Hepatocyte (in vitro differentiated cells): Measurements from ENCODE around the gene PRKCZ. TPM values are rescaled to one million over a fixed set of nuclear protein-coding genes. Genes with fewer than 3 reads are reported as not detected.

Source experiments
- DNase-seq: peaks from one replicate; pipeline ENCODE4 v3.0.0-alpha.2; 2016; ENCODE audit warnings: low spot score
- H2AFZ ChIP-seq: fragments of 200-600 bp; sonication (generic); 2 replicates; pipeline ENCODE4 v1.6.0; 2016; ENCODE audit warnings: antibody characterized with exemption, mild to moderate bottlenecking
- H3K27ac ChIP-seq: fragments of 200-600 bp; sonication (generic); 2 replicates; pipeline ENCODE4 v1.5.1; 2016; ENCODE audit warnings: mild to moderate bottlenecking
- H3K27me3 ChIP-seq: fragments of 200-600 bp; sonication (generic); 2 replicates; pipeline ENCODE4 v1.6.1; 2016
- H3K36me3 ChIP-seq: fragments of 200-600 bp; sonication (generic); replicated peaks from 2 replicates; pipeline ENCODE4 v1.5.1; 2016; ENCODE audit warnings: low read depth; ENCODE audit not compliant: insufficient read depth
- H3K4me1 ChIP-seq: fragments of 200-600 bp; sonication (generic); 2 replicates; pipeline ENCODE4 v1.5.1; 2016; ENCODE audit warnings: mild to moderate bottlenecking, moderate library complexity; ENCODE audit not compliant: insufficient read depth
- H3K4me2 ChIP-seq: fragments of 200-600 bp; sonication (generic); 2 replicates; pipeline ENCODE4 v1.6.0; 2016
- H3K4me3 ChIP-seq: fragments of 200-600 bp; sonication (generic); 2 replicates; pipeline ENCODE4 v1.5.1; 2016; ENCODE audit warnings: mild to moderate bottlenecking
- H3K79me2 ChIP-seq: fragments of 200-600 bp; sonication (generic); 2 replicates; pipeline ENCODE4 v1.6.0; 2017; ENCODE audit warnings: mild to moderate bottlenecking
- H3K9me2 ChIP-seq: fragments of 200-600 bp; sonication (generic); replicated peaks from 2 replicates; pipeline ENCODE4 v1.6.0; 2017; ENCODE audit warnings: mild to moderate bottlenecking; ENCODE audit not compliant: insufficient read depth
- H3K9me3 ChIP-seq: fragments of 200-600 bp; sonication (generic); 2 replicates; pipeline ENCODE4 v1.5.1; 2016; ENCODE audit warnings: low read depth, mild to moderate bottlenecking
- H4K20me1 ChIP-seq: fragments of 200-600 bp; sonication (generic); 2 replicates; pipeline ENCODE4 v1.6.0; 2016; ENCODE audit warnings: mild to moderate bottlenecking; ENCODE audit not compliant: insufficient read depth, poor library complexity, severe bottlenecking
- CTCF ChIP-seq: fragments of 200-600 bp; sonication (generic); IDR thresholded peaks from 2 replicates; pipeline ENCODE4 v1.5.1; 2016; ENCODE audit warnings: antibody characterized with exemption, mild to moderate bottlenecking; ENCODE audit not compliant: poor library complexity
- EZH2 ChIP-seq: fragments of 200-600 bp; sonication (generic); IDR thresholded peaks from 2 replicates; pipeline ENCODE4 v1.6.1; 2016; ENCODE audit warnings: antibody characterized with exemption, mild to moderate bottlenecking, borderline replicate concordance
- EZH2phosphoT487 ChIP-seq: fragments of 200-600 bp; sonication (generic); IDR thresholded peaks from one replicate; pipeline ENCODE4 v1.6.1; 2018; ENCODE audit warnings: antibody characterized with exemption, mild to moderate bottlenecking, low read depth, moderate library complexity; ENCODE audit not compliant: unreplicated experiment, severe bottlenecking
- WGBS: methylation state at CpG from one replicate; pipeline ENCODE4 v1.1.6; 2016; ENCODE audit warnings: low lambda C conversion rate; ENCODE audit errors: missing lambda C conversion rate; 5-methylcytosine and 5-hydroxymethylcytosine counted together
- polyA plus RNA-seq: library from polyadenylated mRNA; unstranded; fragments of >200 nt; fragmentation: Nextera tagmentation; extraction: Ambion mirVana; gene quantifications from 2 replicates; pipeline ENCODE4 v1.2.1, GENCODE V29; 2016
- total RNA-seq: library from RNA; depleted of rRNA; stranded (reverse); fragments of >200 nt; gene quantifications from 2 replicates; pipeline ENCODE4 v1.2.3, GENCODE V29; 2014

Gene PRKCZ
- total and polyA plus RNA-seq, 2 experiments from 2014 or later: 41.0 to 52.3 TPM

DNA sequence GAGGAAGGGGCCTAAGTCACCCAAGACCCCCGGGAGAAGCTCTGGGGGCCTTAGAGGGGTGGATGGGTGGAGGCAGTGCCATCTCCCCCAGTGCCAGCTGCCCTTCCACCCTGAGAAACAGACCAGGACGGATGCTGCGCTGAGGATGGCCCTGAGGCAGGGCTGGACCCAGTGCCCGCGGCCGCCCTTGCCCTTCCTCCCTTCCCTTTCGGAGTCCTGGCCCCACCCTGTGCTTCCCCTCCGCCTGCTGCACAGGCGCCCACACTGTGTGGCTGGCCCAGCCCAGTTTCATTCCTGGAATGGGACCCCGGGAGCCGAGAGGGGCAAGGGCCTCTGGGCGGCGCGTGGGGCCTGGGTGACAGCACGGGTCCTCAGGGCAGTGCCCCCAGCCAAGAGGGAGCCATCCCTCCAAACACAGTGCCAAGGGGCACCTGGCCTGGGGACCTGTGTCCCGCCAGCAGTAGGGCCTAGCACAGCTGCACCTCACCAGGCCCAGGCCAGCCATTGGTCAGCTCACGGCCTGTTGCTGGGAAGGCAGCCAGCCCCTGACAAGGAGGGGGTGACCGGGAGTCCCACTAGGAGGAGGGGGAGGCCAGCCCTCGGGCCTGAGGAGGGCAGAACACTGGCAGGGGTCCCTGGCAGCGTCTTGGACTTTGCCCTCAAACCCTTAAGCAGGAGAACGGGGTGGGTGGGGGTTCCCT lies 164.5 kb downstream of the PRKCZ start:
- Histone ChIP-seq H4K20me1 (no peaks in the 10 kb centered on the region), H2AFZ (no peak overlapping the region), H3K79me2 (no peaks in the 10 kb centered on the region), H3K36me3 (no peaks in the 10 kb centered on the region), H3K4me2 (peak overlapping the region; percentile 46), H3K4me3 (no peak overlapping the region), H3K9me2 (no peaks in the 10 kb centered on the region), H3K27me3 (no peaks in the 10 kb centered on the region), H3K4me1 (peaks cover 35% of the 10 kb centered on the region), H3K27ac (peak overlapping the region; percentile 93), H3K9me3 (no peaks in the 10 kb centered on the region)
- DNase-seq: no peak
- WGBS: 88% methylated on average over 17 of the region's 21 CpGs
- TF ChIP-seq EZH2: no peak
- no peak for TF ChIP-seq CTCF
- TF ChIP-seq EZH2phosphoT487: no peak

DNA sequence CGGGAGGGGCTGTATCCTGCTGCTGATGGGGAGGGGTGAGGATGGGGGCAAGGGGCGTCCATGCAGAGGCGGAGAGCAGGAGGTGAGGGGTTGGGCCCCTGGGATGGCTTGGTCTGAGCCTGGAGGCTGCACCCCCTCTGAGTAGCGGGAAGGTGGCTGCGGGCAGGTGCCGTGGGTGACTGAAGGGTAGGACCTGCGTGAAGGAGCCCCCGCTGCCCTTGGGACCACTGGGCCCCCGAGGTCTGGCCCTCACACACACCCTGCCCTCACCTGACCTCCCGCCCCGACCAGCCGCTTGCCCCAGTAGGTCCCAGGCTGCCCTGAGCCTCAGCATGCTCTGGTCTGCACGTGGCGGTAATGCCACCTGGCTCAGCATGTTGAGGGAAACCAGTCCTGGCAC lies 165.1 kb downstream of the PRKCZ start:
- Histone ChIP-seq H3K36me3 (no peaks in the 10 kb centered on the region), H3K4me2 (no peak overlapping the region), H3K4me3 (no peak overlapping the region), H3K27me3 (no peaks in the 10 kb centered on the region), H3K79me2 (no peaks in the 10 kb centered on the region), H3K9me3 (no peaks in the 10 kb centered on the region), H3K4me1 (peaks cover 33% of the 10 kb centered on the region), H2AFZ (no peak overlapping the region), H3K27ac (peak overlapping the region; percentile 93), H4K20me1 (no peaks in the 10 kb centered on the region), H3K9me2 (no peaks in the 10 kb centered on the region)
- no peak for DNase-seq
- 98% methylated on average over 12 of the region's 14 CpGs for WGBS
- TF ChIP-seq EZH2phosphoT487 (no peak), EZH2 (no peak), CTCF (no peak)

DNA sequence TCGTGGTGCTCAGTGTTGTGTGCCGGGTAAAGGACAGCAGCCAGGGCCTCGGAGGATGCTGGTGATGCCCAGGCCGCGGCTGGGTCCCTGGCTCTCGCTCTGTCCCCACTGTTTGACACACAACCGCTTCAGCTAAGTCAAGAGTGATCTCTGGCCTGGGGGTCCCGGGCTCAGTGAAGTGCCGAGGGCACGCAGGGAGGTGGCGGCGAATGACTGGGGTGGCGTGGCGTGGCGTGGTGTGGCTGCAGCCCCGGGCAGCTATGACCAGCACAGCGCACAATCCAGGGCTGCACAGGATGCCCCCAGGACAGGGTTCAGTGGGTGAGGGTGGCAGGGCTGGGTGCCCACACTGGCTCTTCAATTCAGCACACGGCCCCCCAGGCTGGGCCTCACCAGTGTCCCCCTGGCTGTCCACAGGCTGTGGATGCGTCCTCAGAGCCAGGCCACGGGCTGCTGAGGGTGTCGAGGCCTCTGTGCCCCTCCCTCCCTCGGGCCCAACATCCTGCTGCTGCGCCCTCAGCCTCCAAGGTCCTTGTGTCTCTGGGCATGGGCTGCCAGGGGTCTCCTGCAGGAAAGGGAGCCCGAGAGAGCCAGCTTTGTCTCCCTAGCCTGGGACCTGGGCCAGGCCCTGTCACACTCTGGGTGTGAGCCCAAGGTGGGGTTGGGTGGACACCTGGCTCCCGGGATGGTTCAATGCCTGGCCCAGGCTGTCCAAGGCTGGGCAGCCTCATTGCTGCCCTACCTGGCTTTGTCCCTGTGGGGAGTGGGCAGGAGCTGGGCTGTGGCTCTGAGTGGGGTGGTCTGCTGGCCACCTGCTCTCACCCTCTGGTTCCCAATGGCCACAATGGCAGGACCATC lies 165.9 kb downstream of the PRKCZ start:
- H3K27me3 ChIP-seq: no peaks in the 10 kb centered on the region
- H4K20me1 ChIP-seq: no peaks in the 10 kb centered on the region
- TF ChIP-seq EZH2phosphoT487: no peak
- no peak for TF ChIP-seq CTCF
- no peak for TF ChIP-seq EZH2
- H3K36me3 ChIP-seq: no peaks in the 10 kb centered on the region
- H2AFZ ChIP-seq: no peak overlapping the region
- peaks cover 33% of the 10 kb centered on the region for H3K4me1 ChIP-seq
- WGBS: 96% methylated on average over 24 of the region's 25 CpGs
- no peak overlapping the region for H3K4me2 ChIP-seq
- no peaks in the 10 kb centered on the region for H3K79me2 ChIP-seq
- H3K4me3 ChIP-seq: no peak overlapping the region
- H3K9me2 ChIP-seq: no peaks in the 10 kb centered on the region
- no peak overlapping the region for H3K27ac ChIP-seq
- no peaks in the 10 kb centered on the region for H3K9me3 ChIP-seq
- no peak for DNase-seq
